ENCODE measurements around the gene UHRF1. TPM values are rescaled to one million over a fixed set of nuclear protein-coding genes. Genes with fewer than 3 reads are reported as not detected.

The UHRF1 gene
- total and polyA plus RNA-seq, 2 of the 4 experiments (the other 2 are of a cell fraction) = 47.4 to 57.4 TPM

- Histone ChIP-seq H3K4me1 (ENCODE audit: control insufficient read depth, insufficient read depth, low read length) (no peaks in the 10 kb centered on the region), H3K9me3 (ENCODE audit: control insufficient read depth, insufficient read depth, low read length) (no peaks in the 10 kb centered on the region), H3K27me3 (ENCODE audit: control insufficient read depth, insufficient read depth, low read length) (no peaks in the 10 kb centered on the region), H2AK5ac (ENCODE audit: low read depth, low read length) (no peak overlapping the region), H4K20me1 (ENCODE audit: insufficient read depth, low read length) (peaks cover 6% of the 10 kb centered on the region), H2BK20ac (ENCODE audit: low read depth, low read length) (no peak overlapping the region), H3K14ac (replicated peaks; ENCODE audit: low read depth, low read length) (no peak overlapping the region), H3K9me1 (ENCODE audit: insufficient read depth, low read length) (no peaks in the 10 kb centered on the region), H3K18ac (ENCODE audit: low read depth, low read length) (no peak overlapping the region), H4K5ac (ENCODE audit: low read depth, low read length) (no peak overlapping the region), H3K79me1 (ENCODE audit: low read depth in 1 of 2, low read length in 2 of 2) (peaks cover 0 to 41% of the 10 kb centered on the region in 2 experiments), H3K4me3 (ENCODE audit: insufficient read depth, low read depth, low read length) (no peak overlapping the region), H3K9ac (ENCODE audit: low read depth, low read length) (no peak overlapping the region), H4K91ac (ENCODE audit: insufficient read depth, low read depth, low read length) (no peak overlapping the region), H3K27ac (ENCODE audit: insufficient read depth, low read length) (no peak overlapping the region), H3K4ac (ENCODE audit: low read depth, low read length) (no peak overlapping the region), H2BK5ac (ENCODE audit: low read depth, low read length, poor library complexity, severe bottlenecking) (no peak overlapping the region), H3K36me3 (ENCODE audit: control insufficient read depth, insufficient read depth, low read length) (peaks cover 34% of the 10 kb centered on the region), H2AK9ac (replicated peaks; ENCODE audit: low read depth, low read length, poor library complexity) (no peak overlapping the region), H2BK15ac (ENCODE audit: low read depth, low read length) (no peak overlapping the region), H2BK120ac (ENCODE audit: low read depth, low read length) (no peak overlapping the region), H3K56ac (ENCODE audit: extremely low read depth, insufficient read depth, low read length) (no peak overlapping the region), H2AFZ (replicated peaks; ENCODE audit: low read length, poor library complexity) (no peak overlapping the region), H4K8ac (ENCODE audit: low read depth in 2 of 2, low read length in 2 of 2) (no peak overlapping the region), H3K23ac (ENCODE audit: low read depth, low read length) (no peak overlapping the region), H3K4me2 (ENCODE audit: low read depth, low read length) (no peak overlapping the region)
- POLR2A ChIA-PET (ENCODE audit: unreplicated experiment) = no interaction called here
- CTCF ChIA-PET = no interaction called here
- no peak for DNase-seq
- in situ Hi-C loops (cut with MboI; ENCODE audit: low sequenced_read_pairs) (no loop called here), dilution Hi-C loops (cut with HindIII; ENCODE audit: low sequenced_read_pairs, unreplicated experiment) (no loop called here), intact Hi-C loops (cut with micrococcal nuclease) (no loop called here)
- WGBS, 2 experiments (ENCODE audit: extremely low coverage in 2 of 2, insufficient read length in 1 of 2) = 98% methylated on average over 9 of the region's 10 CpGs; no CpG with 5 or more reads in 1 of the 2 experiments
- TF ChIP-seq MXI1 (IDR thresholded peaks at IDR 0.05; ENCODE audit: borderline replicate concordance, low read depth, low read length) (no peak), CEBPB (IDR thresholded peaks at IDR 0.05; ENCODE audit: low read depth, low read length) (no peak), SMC3 (IDR thresholded peaks at IDR 0.05; ENCODE audit: low read depth, low read length) (no peak), USF2 (IDR thresholded peaks at IDR 0.05; ENCODE audit: low read depth, low read length) (no peak), RCOR1 (IDR thresholded peaks at IDR 0.05; ENCODE audit: insufficient replicate concordance, low read length) (no peak), RFX5 (IDR thresholded peaks at IDR 0.05; ENCODE audit: low read depth, low read length) (no peak), BHLHE40 (IDR thresholded peaks at IDR 0.05; ENCODE audit: low read depth, low read length) (no peak), MAFK (IDR thresholded peaks at IDR 0.05; ENCODE audit: low read depth, low read length) (no peak)
- TF ChIP-seq, protein P1, sequence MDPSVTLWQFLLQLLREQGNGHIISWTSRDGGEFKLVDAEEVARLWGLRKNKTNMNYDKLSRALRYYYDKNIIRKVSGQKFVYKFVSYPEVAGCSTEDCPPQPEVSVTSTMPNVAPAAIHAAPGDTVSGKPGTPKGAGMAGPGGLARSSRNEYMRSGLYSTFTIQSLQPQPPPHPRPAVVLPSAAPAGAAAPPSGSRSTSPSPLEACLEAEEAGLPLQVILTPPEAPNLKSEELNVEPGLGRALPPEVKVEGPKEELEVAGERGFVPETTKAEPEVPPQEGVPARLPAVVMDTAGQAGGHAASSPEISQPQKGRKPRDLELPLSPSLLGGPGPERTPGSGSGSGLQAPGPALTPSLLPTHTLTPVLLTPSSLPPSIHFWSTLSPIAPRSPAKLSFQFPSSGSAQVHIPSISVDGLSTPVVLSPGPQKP (IDR thresholded peaks at IDR 0.05; ENCODE audit: borderline replicate concordance, low read depth, low read length) = no peak
- ATAC-seq (ENCODE audit: low read depth) = no peak
- no TSS peak for BruUV-seq (replicated peaks)
Measured at GRCh38 chr19:4955274-4955673, 46.0 kb downstream of the UHRF1 start.
